KOPT-K1 (cell line): ENCODE results near the gene ZNF92.
"Not testable (repeated sequence)": the region's sequence is repeated elsewhere in the genome, so short reads cannot be mapped to it uniquely, and the experiment has no call there.

Experiments
- H3K27ac ChIP-seq: fragments of 200-600 bp; sonication (generic); 2 replicates; pipeline ENCODE4 v1.5.1; 2016; ENCODE audit warnings: antibody characterized with exemption, mild to moderate bottlenecking, low read depth, low read length; ENCODE audit not compliant: poor library complexity, severe bottlenecking
- H3K36me3 ChIP-seq: fragments of 200-600 bp; sonication (generic); 2 replicates; pipeline ENCODE4 v1.5.1; 2017; ENCODE audit warnings: antibody characterized with exemption, mild to moderate bottlenecking, low read length, moderate library complexity; ENCODE audit not compliant: insufficient read depth
- H3K9me3 ChIP-seq: fragments of 200-600 bp; sonication (generic); 2 replicates; pipeline ENCODE4 v1.5.1; 2017; ENCODE audit warnings: antibody characterized with exemption, low read length, mild to moderate bottlenecking; ENCODE audit not compliant: insufficient read depth, poor library complexity, severe bottlenecking

The ZNF92 gene

DNA sequence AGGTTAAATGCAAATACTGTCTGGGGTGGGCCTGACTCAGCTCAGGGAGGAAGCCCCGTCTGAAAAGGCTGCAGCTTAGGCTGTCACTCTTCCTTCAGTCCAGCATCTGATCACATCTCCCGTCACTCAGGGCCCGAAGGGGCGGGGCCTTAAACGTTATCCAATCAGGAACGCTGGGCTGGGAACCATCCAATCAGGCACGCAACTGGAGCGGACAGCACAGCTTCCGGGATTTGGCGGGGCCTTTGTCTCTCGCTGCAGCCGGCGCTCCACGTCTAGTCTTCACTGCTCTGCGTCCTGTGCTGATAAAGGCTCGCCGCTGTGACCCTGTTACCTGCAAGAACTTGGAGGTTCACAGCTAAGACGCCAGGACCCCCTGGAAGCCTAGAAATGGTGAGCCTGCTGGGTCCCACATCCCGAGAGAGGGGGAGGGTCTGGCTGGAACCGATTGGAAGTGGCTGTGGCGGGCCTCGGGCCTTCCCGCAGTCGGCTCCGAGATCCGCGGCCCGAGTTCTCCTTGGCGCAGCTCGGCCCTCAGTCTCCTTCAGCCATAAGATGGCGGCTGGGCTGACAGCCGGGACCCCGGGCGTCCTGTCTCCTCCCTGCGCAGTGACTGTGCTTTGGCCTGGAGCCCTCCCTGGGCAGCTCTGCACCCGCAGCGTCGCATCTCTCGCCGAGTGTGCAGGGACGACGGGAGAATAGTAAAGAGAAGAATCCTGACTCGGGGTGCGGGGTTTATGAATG, at the start of gene ZNF92:
ZNF92 (plus strand) TSS at position 248 of the 744 bp plus-strand sequence; CDS start at position 391, 143 bp downstream.
- Histone ChIP-seq H3K27ac (peak within 1 kb of the TSS; percentile 91), H3K9me3 (no peaks in the 10 kb centered on the region), H3K36me3 (peaks cover 30% of the 10 kb centered on the region)

DNA sequence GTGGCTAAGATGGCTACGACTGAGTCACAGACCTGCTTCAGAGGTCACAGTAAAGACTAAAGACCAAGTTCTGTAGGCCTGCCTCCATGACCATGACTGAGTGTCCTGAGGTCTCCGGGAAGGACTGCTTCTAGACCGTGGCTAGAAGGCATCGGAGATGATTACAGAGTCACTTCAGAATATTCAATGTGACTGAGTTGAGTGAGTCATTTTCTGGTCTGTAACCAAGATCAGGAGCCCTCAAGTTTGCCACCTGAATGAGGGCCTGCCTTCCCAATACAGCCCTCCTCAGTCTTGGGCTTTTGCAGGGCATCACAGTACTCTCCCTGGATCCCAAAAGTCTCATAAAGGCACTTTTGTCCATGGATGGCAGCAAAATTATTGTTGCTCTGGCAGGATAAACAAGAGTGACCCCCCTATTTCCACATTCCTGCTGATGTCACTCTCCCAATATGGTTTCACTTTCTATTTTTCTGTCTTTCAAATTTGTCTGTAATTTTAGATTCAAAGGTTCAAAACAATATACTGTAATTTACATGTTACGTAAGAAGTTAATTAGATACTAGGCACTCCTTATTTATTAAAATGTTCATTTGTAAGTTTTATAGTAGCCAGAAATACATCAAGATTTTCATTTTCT, 47.7 kb upstream of the ZNF92 start:
- H3K27ac ChIP-seq = peak overlapping the region; percentile 27
- peaks cover 13% of the 10 kb centered on the region; the same call in 1 of the 2 replicates for H3K36me3 ChIP-seq
- H3K9me3 ChIP-seq = no peaks in the 10 kb centered on the region

GRCh38 chr7:65338346-65338745, 35.3 kb upstream of the ZNF92 start:
- Histone ChIP-seq H3K36me3 (peaks cover 12% of the 10 kb centered on the region; the same call in 1 of the 2 replicates), H3K27ac (no peak overlapping the region), H3K9me3 (no peaks in the 10 kb centered on the region)

DNA sequence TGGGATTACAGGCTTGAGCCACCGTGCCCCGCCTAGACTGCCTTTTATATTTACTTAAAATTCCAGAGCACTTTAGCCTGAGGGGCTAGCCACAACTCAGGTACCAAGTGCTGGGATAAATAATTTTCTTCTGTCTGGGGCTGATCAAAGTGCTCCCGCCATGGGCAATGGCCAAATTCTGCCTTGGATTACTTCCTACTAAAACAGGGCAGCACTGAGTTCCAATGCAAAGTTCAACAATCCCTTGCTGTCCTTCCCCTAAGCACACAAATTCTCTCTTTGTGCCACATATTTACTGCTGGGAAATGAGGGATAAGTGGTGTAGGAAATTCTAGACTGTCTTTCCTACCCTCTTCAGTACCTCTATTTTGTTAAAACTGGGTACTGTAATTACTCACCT, 34.4 kb upstream of the ZNF92 start:
- Histone ChIP-seq H3K36me3 (peaks cover 12% of the 10 kb centered on the region; the same call in 1 of the 2 replicates), H3K27ac (no peak overlapping the region), H3K9me3 (no peaks in the 10 kb centered on the region)

- no peak overlapping the region for H3K27ac ChIP-seq
- H3K9me3 ChIP-seq = peaks cover 11% of the 10 kb centered on the region
- peaks cover 7% of the 10 kb centered on the region; the same call in 1 of the 2 replicates for H3K36me3 ChIP-seq
Measured at GRCh38 chr7:65342723-65343629, 30.7 kb upstream of the ZNF92 start.

- peaks cover 11% of the 10 kb centered on the region for H3K9me3 ChIP-seq
- H3K36me3 ChIP-seq, H3K27ac ChIP-seq: not testable (repeated sequence)
Measured at GRCh38 chr7:65344541-65344940, 29.1 kb upstream of the ZNF92 start.

DNA sequence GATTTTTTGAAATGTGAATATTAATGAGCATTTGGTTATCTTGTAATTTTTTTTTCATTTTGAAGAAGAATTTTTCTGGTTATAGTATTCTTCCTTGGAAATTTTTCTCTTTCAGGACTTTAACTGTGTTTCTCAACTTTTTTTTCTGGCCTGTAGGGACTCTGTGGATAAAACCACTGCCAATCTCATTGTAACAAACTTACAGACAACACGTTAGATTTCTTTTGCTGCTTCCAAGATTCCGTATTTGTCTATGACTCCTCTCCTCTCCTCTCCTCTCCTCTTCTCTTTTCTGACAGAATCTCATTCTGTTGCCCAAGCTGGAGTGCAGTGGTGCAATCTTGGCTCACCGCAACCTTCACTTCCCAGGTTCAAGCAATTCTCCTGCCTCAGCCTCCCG, 19.4 kb upstream of the ZNF92 start:
- H3K9me3 ChIP-seq = no peaks in the 10 kb centered on the region
- no peak overlapping the region for H3K27ac ChIP-seq
- no peaks in the 10 kb centered on the region for H3K36me3 ChIP-seq

DNA sequence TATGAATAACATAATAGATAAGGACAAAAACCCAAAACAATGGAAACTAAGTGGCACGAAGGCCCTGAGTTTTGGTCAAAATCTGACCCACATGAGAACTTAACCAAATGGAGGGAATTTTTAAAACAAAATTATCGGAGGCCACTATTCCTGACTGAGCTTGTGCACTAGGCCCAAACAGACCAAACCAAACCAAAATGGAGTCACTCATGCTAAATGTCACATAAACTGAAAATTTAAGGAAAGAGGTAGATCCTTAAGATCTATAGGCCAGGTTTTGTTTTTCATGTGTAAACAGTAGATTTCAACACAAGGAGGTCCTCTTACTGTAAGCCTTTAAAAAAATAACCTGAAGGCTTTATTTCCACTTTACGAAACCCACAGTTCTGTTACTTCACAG, 3.8 kb upstream of the ZNF92 start:
- H3K9me3 ChIP-seq = no peaks in the 10 kb centered on the region
- no peak overlapping the region for H3K27ac ChIP-seq
- no peaks in the 10 kb centered on the region for H3K36me3 ChIP-seq

DNA sequence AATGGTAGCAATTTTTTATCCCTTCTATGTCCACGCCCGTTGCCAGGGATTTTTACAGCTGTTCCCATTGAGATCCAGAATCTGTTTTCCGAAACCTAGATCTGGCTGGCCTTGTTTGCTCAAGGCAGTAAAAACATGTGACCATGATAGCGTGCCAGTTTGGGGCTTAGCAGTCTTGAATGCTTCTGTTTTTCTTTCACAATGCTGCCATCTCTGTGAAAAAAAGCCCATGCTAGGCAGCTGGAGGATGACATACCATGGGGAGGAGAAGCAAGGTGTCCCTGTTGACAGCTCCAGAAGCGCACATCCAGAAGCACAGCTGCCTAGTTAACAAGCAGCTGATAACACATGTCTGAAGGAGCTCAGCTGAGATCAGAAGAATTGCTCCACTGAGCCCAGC, 2.2 kb upstream of the ZNF92 start:
- peaks cover 11% of the 10 kb centered on the region for H3K36me3 ChIP-seq
- no peak overlapping the region for H3K27ac ChIP-seq
- H3K9me3 ChIP-seq = no peaks in the 10 kb centered on the region

- H3K9me3 ChIP-seq = no peaks in the 10 kb centered on the region
- no peak overlapping the region for H3K27ac ChIP-seq
- peaks cover 83% of the 10 kb centered on the region for H3K36me3 ChIP-seq
Measured at GRCh38 chr7:65379318-65379717, 5.7 kb downstream of the ZNF92 start.

DNA sequence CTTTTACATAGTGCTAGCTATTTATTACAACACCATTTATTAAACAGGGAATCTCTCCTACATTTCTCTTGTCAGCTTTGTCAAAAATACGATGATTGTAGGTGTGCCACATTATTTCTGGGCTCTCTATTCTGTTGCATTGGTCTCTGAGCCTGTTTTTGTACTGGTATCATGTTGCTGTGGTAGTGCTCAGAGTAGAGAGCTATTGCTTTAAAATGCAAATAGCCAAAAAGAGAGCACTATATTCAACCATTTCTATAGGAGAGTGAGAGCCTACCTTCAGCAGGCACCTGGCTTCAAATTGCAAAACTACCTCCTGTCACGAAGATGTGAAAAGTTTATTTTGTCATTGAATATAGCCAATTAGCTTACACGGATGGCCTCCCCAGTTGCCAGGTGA, 8.1 kb downstream of the ZNF92 start:
- H3K36me3 ChIP-seq = peaks cover 87% of the 10 kb centered on the region
- H3K27ac ChIP-seq = no peak overlapping the region
- H3K9me3 ChIP-seq = no peaks in the 10 kb centered on the region

DNA sequence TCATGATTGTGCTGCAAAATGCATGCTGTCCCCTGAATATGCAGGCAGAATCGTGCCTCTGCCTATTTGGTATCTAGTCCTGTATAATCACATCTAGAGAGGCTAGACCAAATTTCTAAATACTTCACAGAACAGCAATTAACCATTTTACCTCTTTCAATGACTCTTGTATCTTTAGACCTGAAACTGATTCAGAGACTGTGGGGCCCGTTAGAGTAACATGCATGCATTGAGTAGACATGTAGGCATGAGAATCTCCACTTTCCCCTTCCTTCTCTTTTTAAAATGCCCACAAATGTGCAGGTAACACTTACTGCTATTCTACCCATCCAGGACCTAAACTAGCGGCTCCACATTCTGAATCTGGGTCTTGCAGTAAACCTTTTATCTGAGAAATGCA, 8.8 kb downstream of the ZNF92 start:
- no peak overlapping the region for H3K27ac ChIP-seq
- H3K36me3 ChIP-seq = peaks cover 87% of the 10 kb centered on the region
- no peaks in the 10 kb centered on the region for H3K9me3 ChIP-seq

- peaks cover 22% of the 10 kb centered on the region for H3K9me3 ChIP-seq
- H3K27ac ChIP-seq = no peak overlapping the region
- H3K36me3 ChIP-seq = peaks cover 92% of the 10 kb centered on the region
Measured at GRCh38 chr7:65387891-65388290, 14.2 kb downstream of the ZNF92 start.

DNA sequence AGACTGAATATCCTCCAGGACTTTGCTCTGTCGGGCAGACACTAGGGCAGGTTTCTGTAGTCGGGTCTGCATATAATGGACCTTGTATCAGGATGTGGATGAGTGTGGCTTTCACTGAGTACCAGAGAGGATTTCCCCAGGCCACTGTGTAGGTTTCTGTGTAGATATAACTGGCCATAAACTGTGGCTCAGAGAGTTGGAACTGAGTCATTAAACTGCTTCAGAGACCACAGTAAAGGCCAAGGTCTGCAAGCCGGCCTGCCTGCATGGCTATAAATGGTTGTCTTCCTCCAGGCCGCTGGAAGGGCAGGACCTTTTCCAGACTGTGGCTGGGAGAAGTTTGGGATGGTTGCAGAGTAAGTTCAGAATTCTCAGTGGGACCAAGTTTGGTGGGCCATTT, 16.9 kb downstream of the ZNF92 start:
- peaks cover 49% of the 10 kb centered on the region for H3K9me3 ChIP-seq
- no peak overlapping the region for H3K27ac ChIP-seq
- H3K36me3 ChIP-seq = peaks cover 92% of the 10 kb centered on the region

DNA sequence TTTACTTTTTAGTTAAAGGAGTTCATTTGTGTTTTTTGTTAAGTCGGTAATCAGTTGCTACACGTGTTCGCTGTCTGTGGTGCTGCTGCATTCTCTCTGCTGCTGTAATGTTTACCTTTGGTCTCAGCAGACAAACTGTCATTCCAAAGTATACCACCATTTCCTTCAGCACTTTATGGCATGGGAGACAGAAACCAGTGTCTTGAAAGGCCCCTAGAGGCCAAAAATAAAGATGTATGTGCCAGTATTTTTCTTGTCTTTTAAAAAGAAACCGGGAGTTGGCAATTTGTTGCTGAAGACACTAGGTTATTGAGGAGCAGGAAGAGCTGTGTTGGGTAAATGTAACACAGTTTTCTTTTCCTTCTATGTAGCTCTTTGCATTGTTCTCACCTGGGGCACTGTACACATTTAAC, 24.1 kb downstream of the ZNF92 start:
- no peak overlapping the region for H3K27ac ChIP-seq
- peaks cover 99% of the 10 kb centered on the region for H3K36me3 ChIP-seq
- H3K9me3 ChIP-seq = peaks cover 100% of the 10 kb centered on the region
